GM18909 (cell line): Measurements from ENCODE around the gene MRTFA.
"Not testable (repeated sequence)": the region's sequence is repeated elsewhere in the genome, so short reads cannot be mapped to it uniquely, and the experiment has no call there.

Experiments used
- ATAC-seq: cut with Tn5 transposase; IDR thresholded peaks from one replicate; pipeline ENCODE4 v1.9.1; 2021; ENCODE audit warnings: mild to moderate bottlenecking; ENCODE audit not compliant: unreplicated experiment, poor library complexity

Gene MRTFA

GRCh38 chr22:40602231-40602630, 34.3 kb downstream of the MRTFA start:
- ATAC-seq = no peak

DNA sequence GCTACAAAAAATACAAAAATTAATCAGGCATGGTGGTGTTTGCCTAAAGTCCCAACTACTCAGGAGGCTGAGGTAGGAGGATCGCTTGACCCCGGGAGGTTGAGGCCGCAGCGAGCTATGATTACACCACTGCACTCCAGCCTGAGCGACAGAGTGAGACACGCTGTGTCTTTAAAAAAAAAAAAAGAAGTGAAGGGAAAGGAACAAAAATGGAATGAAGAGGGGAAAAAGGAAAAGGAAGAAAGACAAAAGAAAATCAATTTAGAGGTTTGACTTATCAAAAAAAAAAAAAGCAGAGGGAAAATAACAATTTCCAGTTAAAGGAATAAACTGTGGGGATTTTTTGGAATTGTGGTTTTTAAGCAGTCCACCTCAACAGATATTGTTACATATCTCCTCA, 36.8 kb downstream of the MRTFA start:
- no peak for ATAC-seq

DNA sequence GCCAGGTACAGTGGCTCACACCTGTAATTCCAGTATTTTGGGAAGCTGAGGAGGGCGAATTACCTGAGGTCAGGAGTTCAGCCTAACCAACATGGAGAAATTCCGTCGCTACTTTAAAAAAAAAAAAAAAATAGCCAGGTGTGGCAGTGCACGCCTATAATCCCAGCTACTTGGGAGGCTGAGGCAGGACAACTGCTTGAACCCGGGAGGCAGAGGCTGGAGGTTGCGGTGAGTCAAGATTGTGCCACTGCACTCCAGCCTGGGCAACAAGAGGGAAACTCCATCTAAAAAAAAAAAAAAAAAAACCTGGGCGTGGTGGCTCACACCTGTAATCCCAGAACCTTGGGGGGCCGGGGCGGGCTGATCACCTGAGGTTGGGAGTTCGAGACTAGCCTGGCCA, 37.8 kb downstream of the MRTFA start:
- not testable (repeated sequence) for ATAC-seq

- no peak for ATAC-seq
These were observed 38.7 kb downstream of the MRTFA start for GRCh38 chr22:40597526-40598430.

DNA sequence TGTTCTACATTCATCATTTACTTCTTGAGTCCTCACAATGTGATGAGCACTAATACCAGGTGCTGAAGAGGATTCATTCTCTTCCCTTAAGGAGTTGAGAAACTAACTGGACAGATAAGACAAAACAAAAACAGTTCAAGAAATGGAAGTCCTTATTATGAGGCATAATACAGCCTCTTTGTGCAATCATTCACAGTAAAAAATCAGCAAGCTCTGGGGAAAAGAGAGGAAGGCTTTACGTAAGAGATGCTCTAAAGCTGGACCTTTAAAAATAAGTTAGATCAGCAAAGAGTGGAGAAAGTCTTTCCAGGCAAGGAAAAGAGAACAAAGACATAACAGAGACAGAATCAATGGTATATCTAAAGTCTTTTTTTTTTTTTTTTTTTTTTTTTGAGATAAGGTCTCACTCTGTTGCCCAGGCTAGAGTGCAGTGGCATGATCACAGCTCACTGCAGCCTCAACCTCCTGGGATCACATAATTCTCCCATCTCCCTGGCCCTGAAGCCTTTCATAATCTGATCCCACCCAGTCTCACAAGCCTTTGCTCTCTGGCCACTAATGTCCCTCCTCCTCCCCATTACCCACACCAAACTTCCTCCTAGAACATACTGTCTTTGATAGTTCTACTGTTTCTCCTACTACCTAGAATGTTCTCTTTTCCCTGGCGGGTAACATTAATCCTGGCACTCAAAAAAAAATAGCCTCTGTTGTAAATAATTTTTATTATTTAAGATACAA, 40.9 kb downstream of the MRTFA start:
- no peak for ATAC-seq

- ATAC-seq = no peak
These were observed 41.6 kb downstream of the MRTFA start for GRCh38 chr22:40594924-40595323.

DNA sequence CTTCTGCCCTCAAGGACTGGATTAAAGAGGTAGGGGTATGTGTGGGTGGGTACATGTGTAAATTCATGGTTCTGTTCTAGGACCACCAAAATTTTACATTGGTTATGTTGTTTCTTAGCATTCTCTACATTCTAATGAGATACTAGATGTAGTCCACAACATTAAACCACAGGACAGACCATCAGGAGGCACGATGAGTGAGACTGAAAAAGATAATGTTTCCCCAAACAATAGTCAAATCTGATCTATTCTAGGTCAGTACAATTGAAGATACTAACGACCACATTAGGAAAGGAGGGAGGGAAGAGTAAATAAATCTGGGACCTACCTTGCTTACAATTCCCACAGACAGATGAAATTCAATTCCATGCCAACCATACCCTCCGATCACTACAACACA, 42.2 kb downstream of the MRTFA start:
- no peak for ATAC-seq

DNA sequence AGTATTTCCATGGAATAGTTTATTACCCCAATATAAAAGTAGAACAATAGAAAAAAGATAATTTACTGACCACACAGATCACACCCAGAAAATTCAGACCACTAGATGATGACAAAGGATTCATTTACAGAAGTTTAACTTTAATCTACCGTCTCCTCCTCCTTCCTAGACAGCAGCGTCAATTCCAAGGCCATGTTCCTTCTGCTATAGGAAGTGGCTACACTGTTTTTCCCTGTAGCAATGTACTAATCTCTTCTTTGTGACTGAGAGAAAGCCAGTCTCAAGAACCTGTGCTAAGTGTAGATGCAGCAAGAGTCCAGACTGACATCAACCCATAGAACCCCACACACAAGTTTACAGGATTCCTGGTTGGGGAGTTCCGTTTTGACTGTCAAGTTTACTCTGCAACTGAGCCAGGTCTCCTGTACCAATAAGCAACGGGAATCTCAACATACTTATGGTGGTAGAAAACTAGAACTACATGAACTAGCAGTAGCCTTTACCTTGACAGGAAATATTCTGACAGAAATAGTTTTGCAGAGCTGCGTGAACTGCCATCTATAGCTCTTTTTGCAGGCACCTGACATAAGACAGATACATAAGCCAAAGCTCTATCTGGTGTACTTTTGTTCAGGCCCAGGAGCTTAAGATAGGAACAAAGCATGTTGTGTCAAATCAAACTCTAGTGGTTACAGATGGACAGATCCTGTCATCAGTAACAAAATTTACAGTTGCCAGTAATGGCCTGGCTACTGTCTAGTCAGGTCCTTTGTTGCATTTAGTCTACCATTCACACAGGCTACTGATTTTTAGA, 42.9 kb downstream of the MRTFA start:
- no peak for ATAC-seq

- no peak for ATAC-seq
These were observed 44.0 kb downstream of the MRTFA start for GRCh38 chr22:40592352-40593113.

GRCh38 chr22:40588726-40589125, 47.8 kb downstream of the MRTFA start:
- no peak for ATAC-seq

DNA sequence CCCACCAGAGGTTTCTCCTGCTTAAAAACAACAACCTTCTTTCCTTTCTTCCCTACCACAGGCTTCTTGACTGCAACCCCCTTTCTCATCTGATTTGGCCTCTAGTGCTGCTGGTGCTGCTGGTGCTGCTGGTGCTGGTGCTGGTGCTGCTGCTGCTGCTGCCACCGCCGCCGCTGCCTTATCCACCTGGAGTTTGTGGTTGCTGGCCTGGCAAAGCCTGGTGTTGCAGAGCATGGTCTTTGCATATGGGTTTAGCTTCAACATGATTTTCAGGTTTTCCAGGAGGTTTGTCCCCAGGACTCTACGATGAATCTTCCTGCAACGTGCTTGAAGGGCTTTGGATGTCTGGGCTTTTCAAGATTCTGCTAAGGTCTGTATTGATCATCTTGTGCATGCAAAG, 49.7 kb downstream of the MRTFA start:
- no peak for ATAC-seq

- ATAC-seq = no peak
These were observed 51.2 kb downstream of the MRTFA start for GRCh38 chr22:40585310-40585751.

GRCh38 chr22:40584766-40585165, 51.8 kb downstream of the MRTFA start:
- ATAC-seq = not testable (repeated sequence)

DNA sequence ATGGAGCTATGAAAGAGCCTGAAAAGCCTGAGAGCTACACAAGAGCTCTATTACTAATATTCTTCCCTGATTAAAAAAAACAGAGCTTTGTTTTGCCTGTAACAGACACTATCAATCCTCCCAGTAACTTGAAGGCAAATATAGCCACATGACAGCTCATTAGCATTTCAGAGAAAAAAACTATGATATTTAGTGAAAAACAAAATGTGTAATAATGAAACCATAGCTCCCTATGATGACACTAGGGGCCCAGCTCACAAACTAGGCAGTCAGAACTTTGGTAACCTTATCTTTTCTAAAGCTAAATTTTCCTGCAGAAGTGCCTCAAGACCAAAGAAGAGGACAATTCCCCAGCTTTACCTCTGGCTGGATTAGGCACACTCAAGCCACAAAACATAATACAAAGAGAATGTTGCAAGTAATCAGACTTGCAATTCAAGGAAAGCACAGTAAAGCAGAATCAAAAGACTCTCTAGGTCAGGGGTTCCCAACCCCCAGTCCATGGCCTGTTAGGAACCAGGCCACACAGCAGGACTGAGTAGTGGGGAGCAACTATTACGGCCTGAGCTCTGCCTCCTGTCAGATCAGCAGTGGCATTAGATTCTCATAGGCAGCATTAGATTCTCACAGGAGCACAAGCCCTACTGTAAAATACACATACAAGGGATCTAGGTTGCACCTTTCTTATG, 53.3 kb downstream of the MRTFA start:
- ATAC-seq = no peak

GRCh38 chr22:40582063-40582462, 54.5 kb downstream of the MRTFA start:
- ATAC-seq = no peak

DNA sequence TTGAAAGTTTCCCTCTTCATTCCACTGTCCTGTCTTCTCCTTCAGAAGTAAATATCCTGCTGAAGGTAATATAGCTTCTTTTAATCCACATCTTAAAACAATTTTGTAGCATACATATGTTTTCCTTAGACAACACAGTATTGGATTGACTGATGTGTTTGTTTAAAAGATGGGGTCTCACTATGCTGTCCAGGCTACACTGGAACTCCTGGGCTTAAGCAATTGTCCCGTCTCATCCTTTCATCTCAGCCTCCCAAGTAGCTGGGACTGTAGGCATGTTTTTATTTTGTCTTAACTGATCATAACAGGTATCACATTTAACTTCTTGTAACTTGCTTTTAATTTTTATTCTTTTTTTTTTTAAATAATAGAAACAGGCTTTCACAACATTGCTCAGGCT, 55.9 kb downstream of the MRTFA start:
- no peak for ATAC-seq

GRCh38 chr22:40578171-40578570, 58.3 kb downstream of the MRTFA start:
- no peak for ATAC-seq

DNA sequence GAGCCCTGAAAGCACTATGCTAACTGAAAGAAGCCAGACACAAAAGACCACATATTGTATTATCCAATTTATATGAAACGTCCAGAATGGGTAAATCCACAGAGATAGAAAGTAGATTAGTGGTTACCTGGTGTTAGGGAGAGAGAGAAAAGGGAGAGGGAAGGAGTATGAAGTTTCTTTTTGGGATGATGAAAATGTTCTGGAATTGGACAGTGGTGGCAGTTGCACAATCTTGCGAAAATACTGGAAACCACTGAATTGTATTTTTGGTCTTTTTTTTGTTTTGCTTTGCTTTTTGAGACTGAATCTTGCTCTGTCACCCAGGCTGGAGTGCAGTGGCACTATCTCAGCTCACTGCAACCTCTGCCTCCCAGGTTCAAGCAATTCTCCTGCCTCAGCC, 63.5 kb downstream of the MRTFA start:
- no peak for ATAC-seq

DNA sequence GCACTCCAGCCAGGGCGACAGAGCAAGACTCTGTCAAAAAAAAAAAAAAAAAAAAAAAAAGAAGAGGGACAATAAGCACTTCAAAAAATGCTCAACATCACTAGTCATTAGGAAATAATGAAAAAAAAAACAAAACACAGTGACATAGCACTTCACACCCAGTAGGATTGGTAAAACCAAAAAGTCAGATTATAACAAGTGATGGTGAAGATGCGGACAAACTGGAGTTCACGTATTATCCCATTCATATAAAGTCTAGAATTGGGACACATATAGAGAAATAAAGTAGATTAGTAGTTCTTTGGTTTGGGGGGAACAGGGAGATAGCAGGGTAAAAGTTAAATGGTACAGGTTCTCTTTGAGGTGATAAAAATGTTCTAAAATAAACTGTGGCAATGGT, 64.6 kb downstream of the MRTFA start:
- ATAC-seq = no peak
